Naive thymus-derived CD4-positive, alpha-beta T cell (primary cell): ENCODE results near the gene CD276. TPM values are rescaled to one million over a fixed set of nuclear protein-coding genes. Genes with fewer than 3 reads are reported as not detected.

ENCODE experiments used
- ATAC-seq: fragments of 150-1000 bp; cut with Tn5 transposase; 2 replicates; pipeline ENCODE4 v1.10.0; 2021; ENCODE audit warnings: mild to moderate bottlenecking, moderate library complexity
- CTCF ChIA-PET: fragments of 350-600 bp; sonication (Branson Sonifier 250); formaldehyde crosslinking; loops from one replicate; lab custom pipeline; 2021; ENCODE audit warnings: antibody characterized with exemption; lab: Charles Lee
- POLR2A ChIA-PET: fragments of 350-600 bp; sonication (Branson Sonifier 250); formaldehyde crosslinking; loops from one replicate; lab custom pipeline; 2021; ENCODE audit warnings: antibody characterized with exemption, inconsistent platforms; lab: Charles Lee
- DNase-seq, 9 donors: peaks; one replicate each; pipeline versions ENCODE4 v3.0.0 to v3.0.0-alpha.2; 2020 to 2022; ENCODE audit warnings: mixed read lengths in 1 of 9
- H3K27ac ChIP-seq: one replicate; pipeline ENCODE4 v1.7.0; 2013; ENCODE audit warnings: mild to moderate bottlenecking, low read depth, low read length, moderate library complexity
- H3K27me3 ChIP-seq, 2 donors: one replicate each; pipeline ENCODE4 v1.7.0; 2013; ENCODE audit warnings: low read length in 2 of 2, mild to moderate bottlenecking in 2 of 2, moderate library complexity in 2 of 2; ENCODE audit not compliant: control insufficient read depth in 2 of 2, insufficient read depth in 2 of 2
- H3K36me3 ChIP-seq, 3 experiments: 1 replicate in 2 of 3; 2 replicates in 1 of 3; pipeline ENCODE4 v1.7.0; 2013; ENCODE audit warnings: low read length in 3 of 3, mild to moderate bottlenecking in 3 of 3, moderate library complexity in 1 of 3; ENCODE audit not compliant: insufficient read depth in 3 of 3, control insufficient read depth in 2 of 3
- H3K4me1 ChIP-seq, 2 donors: one replicate each; pipeline ENCODE4 v1.7.0; 2013; ENCODE audit warnings: low read length in 2 of 2, mild to moderate bottlenecking in 2 of 2, moderate library complexity in 1 of 2; ENCODE audit not compliant: control insufficient read depth in 2 of 2, insufficient read depth in 2 of 2
- H3K4me3 ChIP-seq: 2 replicates; pipeline ENCODE4 v1.7.0; 2013; ENCODE audit warnings: mild to moderate bottlenecking, low read length
- H3K9me3 ChIP-seq, 3 experiments: 1 replicate in 2 of 3; 2 replicates in 1 of 3; pipeline ENCODE4 v1.7.0; 2013; ENCODE audit warnings: low read length in 3 of 3; ENCODE audit not compliant: control insufficient read depth in 2 of 3
- H3K27ac Mint-ChIP-seq, 9 donors: one replicate each; pipeline ENCODE4 v1.8.0; 2020 to 2022; ENCODE audit warnings: mixed read lengths in 9 of 9, mild to moderate bottlenecking in 8 of 9, moderate library complexity in 5 of 9, inconsistent platforms in 2 of 9
- H3K27me3 Mint-ChIP-seq, 5 donors: one replicate each; pipeline ENCODE4 v1.8.0; 2021 to 2022; ENCODE audit warnings: mixed read lengths in 5 of 5, mild to moderate bottlenecking in 1 of 5
- H3K36me3 Mint-ChIP-seq, 5 donors: one replicate each; pipeline ENCODE4 v1.8.0; 2020 to 2022; ENCODE audit warnings: mixed read lengths in 5 of 5, mild to moderate bottlenecking in 3 of 5, inconsistent platforms in 1 of 5
- H3K4me1 Mint-ChIP-seq, 7 donors: one replicate each; pipeline ENCODE4 v1.8.0; 2020 to 2022; ENCODE audit warnings: mixed read lengths in 7 of 7, mild to moderate bottlenecking in 3 of 7, inconsistent platforms in 1 of 7
- H3K4me3 Mint-ChIP-seq, 10 donors: one replicate each; pipeline ENCODE4 v1.8.0; 2020 to 2022; ENCODE audit warnings: mild to moderate bottlenecking in 10 of 10, mixed read lengths in 10 of 10, moderate library complexity in 6 of 10, inconsistent platforms in 2 of 10
- H3K9me3 Mint-ChIP-seq, 11 donors: one replicate each; pipeline ENCODE4 v1.8.0; 2020 to 2022; ENCODE audit warnings: mixed read lengths in 11 of 11, mild to moderate bottlenecking in 4 of 11, inconsistent platforms in 1 of 11, moderate library complexity in 1 of 11
- intact Hi-C, 2 donors: fragments of 100-400 bp; cut with micrococcal nuclease; formaldehyde crosslinking; loops; one replicate each; pipeline ENCODE4 v1.15.1; 2023
- polyA plus RNA-seq, 2 donors: library from polyadenylated mRNA; unstranded; fragments of 300-500 nt; fragmentation: Illumina TruSeq; gene quantifications; one replicate each; pipeline ENCODE4 v1.2.3, GENCODE V29; 2021
- total RNA-seq, 6 experiments: library from RNA in 5 of 6; stranded (reverse) in 5 of 6; gene quantifications; 1 replicate in 5 of 6; 2 replicates in 1 of 6; pipeline ENCODE4 v1.2.3 and lab custom pipeline; 2021 to 2026

The CD276 gene
- total and polyA plus RNA-seq, 7 experiments from 2014 or later = 0.76 to 2.7 (median 1.9) TPM; not detected in 4

GRCh38 chr15:73754461-73754860 lies 70.3 kb downstream of the CD276 start:
- ChIA-PET POLR2A (no interaction called here), CTCF (no interaction called here)
- intact Hi-C loops = no loop called here

DNA sequence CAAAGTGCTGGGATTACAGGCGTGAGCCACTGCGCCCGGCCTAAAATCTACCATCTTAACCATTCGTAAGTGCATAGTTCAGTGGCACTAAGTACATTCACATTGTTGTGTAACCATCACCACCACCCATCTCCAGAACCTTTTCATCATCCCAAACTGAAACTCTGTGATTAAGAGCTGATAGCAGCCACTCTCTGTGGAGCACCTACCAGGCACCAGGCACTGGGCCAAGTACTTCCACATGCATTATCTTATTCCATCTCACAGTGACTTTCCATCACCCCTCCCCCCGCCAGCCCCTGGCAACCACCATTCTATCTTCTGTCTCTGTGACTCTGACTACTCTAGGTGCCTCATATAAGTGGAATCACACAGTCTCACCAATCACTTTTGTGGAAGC lies 71.3 kb downstream of the CD276 start:
- Histone ChIP-seq H3K36me3 (no peaks in the 10 kb centered on the region), H3K9me3 (no peaks in the 10 kb centered on the region), H3K4me1 (no peaks in the 10 kb centered on the region), H3K27me3 (peaks cover 0 to 10% of the 10 kb centered on the region in 2 donors), H3K27ac (no peak overlapping the region), H3K4me3 (no peak overlapping the region)
- no peak for DNase-seq
- no peak overlapping the region for H3K27ac Mint-ChIP-seq
- H3K27me3 Mint-ChIP-seq = peaks cover 33 to 42% (median 39%) of the 10 kb centered on the region in 5 donors
- intact Hi-C loops = no loop called here
- POLR2A ChIA-PET = no interaction called here
- H3K4me1 Mint-ChIP-seq = peaks cover 0 to 6% (median 0%) of the 10 kb centered on the region in 7 donors
- no peak for ATAC-seq
- H3K36me3 Mint-ChIP-seq = peaks cover 0 to 5% (median 0%) of the 10 kb centered on the region in 5 donors
- H3K9me3 Mint-ChIP-seq = peaks cover 0 to 3% (median 0%) of the 10 kb centered on the region in 11 donors
- no peak overlapping the region for H3K4me3 Mint-ChIP-seq
- CTCF ChIA-PET = no interaction called here

More at GRCh38 chr15:73754461-73754860, 70.3 kb downstream of the CD276 start:
- Histone ChIP-seq H3K9me3 (no peaks in the 10 kb centered on the region), H3K27ac (no peak overlapping the region), H3K4me1 (no peaks in the 10 kb centered on the region), H3K27me3 (peaks cover 0 to 12% of the 10 kb centered on the region in 2 donors), H3K4me3 (no peak overlapping the region), H3K36me3 (no peaks in the 10 kb centered on the region)
- Mint-ChIP-seq H3K9me3 (peaks cover 0 to 3% (median 0%) of the 10 kb centered on the region in 11 donors), H3K36me3 (peaks cover 0 to 5% (median 0%) of the 10 kb centered on the region in 5 donors), H3K4me1 (peaks cover 0 to 6% (median 0%) of the 10 kb centered on the region in 7 donors), H3K4me3 (peak overlapping the region in 2 of 10 donors; percentile 8 to 63), H3K27ac (no peak overlapping the region), H3K27me3 (peaks cover 40 to 51% (median 49%) of the 10 kb centered on the region in 5 donors)
- ATAC-seq (no peak), DNase-seq (no peak)

DNA sequence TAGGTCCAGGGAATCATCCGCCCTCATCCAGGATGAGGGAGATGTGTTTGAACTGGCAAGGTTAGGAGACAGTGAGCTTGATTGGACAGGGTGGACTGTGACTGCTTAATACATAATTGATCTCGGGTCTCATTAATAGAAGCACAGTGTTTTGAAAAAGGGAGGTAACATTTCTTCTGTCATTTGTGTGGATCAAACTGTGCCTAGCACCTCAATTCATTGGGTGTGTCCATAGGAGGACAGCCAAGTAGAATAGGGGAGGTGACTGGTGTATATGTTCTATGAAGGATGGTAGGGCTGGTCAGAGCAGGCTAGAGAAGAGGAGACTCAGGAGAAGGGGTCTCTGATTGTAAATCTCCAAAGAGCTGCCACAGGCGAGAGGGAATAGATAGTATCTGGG lies 71.8 kb downstream of the CD276 start:
- no peak overlapping the region for H3K4me3 ChIP-seq
- peaks cover 0 to 6% of the 10 kb centered on the region in 2 donors for H3K27me3 ChIP-seq
- no peaks in the 10 kb centered on the region for H3K36me3 ChIP-seq
- no peaks in the 10 kb centered on the region for H3K9me3 ChIP-seq
- Mint-ChIP-seq H3K36me3 (peaks cover 0 to 5% (median 0%) of the 10 kb centered on the region in 5 donors), H3K9me3 (peaks cover 0 to 3% (median 0%) of the 10 kb centered on the region in 11 donors), H3K4me3 (no peak overlapping the region), H3K4me1 (peaks cover 0 to 6% (median 0%) of the 10 kb centered on the region in 7 donors), H3K27me3 (peaks cover 28 to 37% (median 36%) of the 10 kb centered on the region in 5 donors), H3K27ac (no peak overlapping the region)
- intact Hi-C loops = no loop called here
- no peak for ATAC-seq
- H3K4me1 ChIP-seq = no peaks in the 10 kb centered on the region
- ChIA-PET POLR2A (no interaction called here), CTCF (no interaction called here)
- DNase-seq = no peak
- H3K27ac ChIP-seq = no peak overlapping the region

- no peak overlapping the region for H3K27ac Mint-ChIP-seq
- Histone ChIP-seq H3K4me3 (no peak overlapping the region), H3K36me3 (no peaks in the 10 kb centered on the region), H3K9me3 (no peaks in the 10 kb centered on the region), H3K27ac (no peak overlapping the region), H3K4me1 (no peaks in the 10 kb centered on the region), H3K27me3 (peaks cover 0 to 6% of the 10 kb centered on the region in 2 donors)
- H3K36me3 Mint-ChIP-seq = peaks cover 0 to 5% (median 0%) of the 10 kb centered on the region in 5 donors
- CTCF ChIA-PET = no interaction called here
- peaks cover 0 to 3% (median 0%) of the 10 kb centered on the region in 11 donors for H3K9me3 Mint-ChIP-seq
- ATAC-seq = no peak
- DNase-seq = no peak
- peaks cover 28 to 36% (median 31%) of the 10 kb centered on the region in 5 donors for H3K27me3 Mint-ChIP-seq
- POLR2A ChIA-PET = no interaction called here
- intact Hi-C loops = no loop called here
- no peak overlapping the region for H3K4me3 Mint-ChIP-seq
- peaks cover 0 to 5% (median 0%) of the 10 kb centered on the region in 7 donors for H3K4me1 Mint-ChIP-seq
Observed at GRCh38 chr15:73756390-73756789, 72.2 kb downstream of the CD276 start.

- Mint-ChIP-seq H3K9me3 (peaks cover 0 to 3% (median 0%) of the 10 kb centered on the region in 11 donors), H3K4me1 (peaks cover 0 to 5% (median 0%) of the 10 kb centered on the region in 7 donors), H3K27ac (no peak overlapping the region), H3K36me3 (peaks cover 0 to 5% (median 0%) of the 10 kb centered on the region in 5 donors), H3K27me3 (peaks cover 28 to 36% (median 30%) of the 10 kb centered on the region in 5 donors), H3K4me3 (no peak overlapping the region)
- ChIA-PET CTCF (no interaction called here), POLR2A (no interaction called here)
- intact Hi-C loops = no loop called here
- peaks cover 0 to 6% of the 10 kb centered on the region in 2 donors for H3K27me3 ChIP-seq
- no peaks in the 10 kb centered on the region for H3K9me3 ChIP-seq
- no peaks in the 10 kb centered on the region for H3K4me1 ChIP-seq
- ATAC-seq (no peak), DNase-seq (no peak)
- H3K27ac ChIP-seq = no peak overlapping the region
- H3K4me3 ChIP-seq = no peak overlapping the region
- no peaks in the 10 kb centered on the region for H3K36me3 ChIP-seq
Observed at GRCh38 chr15:73756947-73757513, 72.8 kb downstream of the CD276 start.

GRCh38 chr15:73757571-73757970 lies 73.4 kb downstream of the CD276 start:
- no peaks in the 10 kb centered on the region for H3K4me1 ChIP-seq

More at GRCh38 chr15:73757571-73757970, 73.4 kb downstream of the CD276 start:
- DNase-seq (no peak), ATAC-seq (no peak)
- intact Hi-C loops = no loop called here
- H3K27ac Mint-ChIP-seq = no peak overlapping the region
- H3K36me3 ChIP-seq = no peaks in the 10 kb centered on the region
- CTCF ChIA-PET = no interaction called here
- H3K9me3 Mint-ChIP-seq = peaks cover 0 to 3% (median 0%) of the 10 kb centered on the region in 11 donors
- peaks cover 0 to 6% of the 10 kb centered on the region in 2 donors for H3K27me3 ChIP-seq
- H3K4me3 ChIP-seq = no peak overlapping the region
- H3K4me1 Mint-ChIP-seq = peaks cover 0 to 5% (median 0%) of the 10 kb centered on the region in 7 donors
- H3K36me3 Mint-ChIP-seq = peaks cover 0 to 5% (median 0%) of the 10 kb centered on the region in 5 donors
- POLR2A ChIA-PET = no interaction called here
- no peaks in the 10 kb centered on the region for H3K9me3 ChIP-seq
- H3K4me3 Mint-ChIP-seq = no peak overlapping the region
- no peak overlapping the region for H3K27ac ChIP-seq
- peaks cover 28 to 36% (median 30%) of the 10 kb centered on the region in 5 donors for H3K27me3 Mint-ChIP-seq
